ENCODE data around the gene GJC2. TPM values are rescaled to one million over a fixed set of nuclear protein-coding genes. Genes with fewer than 3 reads are reported as not detected.

The GJC2 gene
- polyA plus RNA-seq, 1 of the 3 experiments (the other 2 are of a cell fraction): 0.92 TPM

DNA sequence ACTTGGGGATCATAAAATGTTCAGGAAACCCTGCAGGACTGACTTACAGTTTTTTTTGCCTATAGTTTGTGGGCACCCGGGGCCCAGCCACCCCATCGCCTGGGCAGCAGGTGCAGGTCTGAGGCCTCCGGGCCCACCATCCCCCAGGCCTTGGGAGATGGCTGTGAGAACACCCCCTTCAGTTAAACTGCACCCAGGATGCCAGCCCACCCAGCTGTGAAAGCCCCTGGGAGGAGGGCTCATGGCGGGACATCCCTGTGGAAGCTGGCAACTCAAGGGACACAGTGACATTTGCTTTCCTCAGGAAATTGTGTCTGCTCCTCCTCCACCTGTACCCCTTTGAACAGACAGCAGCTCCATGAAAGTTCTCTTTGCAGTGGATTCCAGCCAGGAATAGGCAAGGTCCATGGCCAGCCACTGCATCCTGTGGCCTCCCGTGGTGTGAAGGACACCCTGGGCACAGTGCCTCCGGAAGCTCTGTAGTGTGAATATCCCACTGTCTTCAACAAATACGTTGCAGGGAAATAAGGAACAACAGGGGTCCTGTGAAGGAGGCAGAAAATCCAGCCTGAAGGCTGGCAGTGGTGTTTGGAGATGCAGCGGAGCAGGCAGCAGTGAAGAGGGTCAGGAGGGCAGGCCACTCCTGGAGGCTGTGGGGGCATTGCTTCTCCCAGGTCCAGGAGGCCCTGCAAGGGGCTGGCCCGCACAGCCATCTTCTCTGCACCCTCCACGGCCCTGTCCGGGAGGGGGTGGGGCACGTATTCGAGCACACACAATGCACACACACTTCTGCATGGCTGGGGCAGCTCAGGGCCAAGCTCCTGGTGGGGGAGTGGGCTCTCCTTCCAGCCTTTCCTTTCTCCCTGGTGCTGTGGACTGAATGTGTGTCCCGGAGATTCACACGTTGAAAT lies 56.1 kb downstream of the GJC2 start:
- Histone ChIP-seq H3K27ac (ENCODE audit: low read depth in 2 of 2, low read length in 1 of 2) (no peak overlapping the region), H3K9me2 (no peaks in the 10 kb centered on the region), H3K4me1 (ENCODE audit: control insufficient read depth in 1 of 2, insufficient read depth in 2 of 2, low read depth in 1 of 2, low read length in 1 of 2) (peaks cover 0 to 14% of the 10 kb centered on the region in 2 experiments; a peak in 1 of 4 replicates), H3K9me3 (no peaks in the 10 kb centered on the region), H3K27me3 (ENCODE audit: insufficient read depth) (no peaks in the 10 kb centered on the region), H3F3A (replicated peaks; ENCODE audit: insufficient read depth) (no peaks in the 10 kb centered on the region), H2AFZ (ENCODE audit: low read depth) (no peak overlapping the region), H3K9ac (no peak overlapping the region), H3K79me2 (ENCODE audit: insufficient read depth) (no peaks in the 10 kb centered on the region), H4K20me1 (ENCODE audit: insufficient read depth) (no peaks in the 10 kb centered on the region), H3K4me2 (no peak overlapping the region), H3K4me3 (ENCODE audit: low read depth in 2 of 2, low read length in 1 of 2) (no peak overlapping the region), H3K36me3 (replicated peaks in 1 of 2; ENCODE audit: control insufficient read depth in 1 of 2, insufficient read depth in 2 of 2, low read length in 1 of 2) (no peaks in the 10 kb centered on the region)
- POLR2A ChIA-PET: no interaction called here
- no peak for DNase-seq
- 62% methylated on average over 11 of the region's 15 CpGs for WGBS (ENCODE audit: low lambda C conversion rate)
- TF ChIP-seq RAD21 (IDR thresholded peaks at IDR 0.05; ENCODE audit: low read length) (no peak), NFIC (IDR thresholded peaks at IDR 0.05; ENCODE audit: borderline replicate concordance) (no peak), CHD2 (IDR thresholded peaks at IDR 0.05; ENCODE audit: low read length, partially characterized antibody) (no peak), RXRA (IDR thresholded peaks at IDR 0.05; ENCODE audit: borderline replicate concordance, low read depth) (no peak), MXI1 (IDR thresholded peaks at IDR 0.05; ENCODE audit: low read depth, low read length) (no peak), FOXJ3 (CRISPR knock-in tag; IDR thresholded peaks at IDR 0.05) (no peak), JUND (IDR thresholded peaks at IDR 0.05) (no peak), TCF12 (IDR thresholded peaks at IDR 0.05) (no peak), SMC3 (IDR thresholded peaks at IDR 0.05; ENCODE audit: low read depth, low read length) (no peak), GABPA (IDR thresholded peaks at IDR 0.05; ENCODE audit: low read depth) (no peak), RCOR1 (IDR thresholded peaks at IDR 0.05; ENCODE audit: low read length) (no peak), FOXM1 (IDR thresholded peaks at IDR 0.05; ENCODE audit: low read depth) (no peak), GATA2 (CRISPR knock-in tag; IDR thresholded peaks at IDR 0.05) (no peak), TAF1 (IDR thresholded peaks at IDR 0.05; ENCODE audit: borderline replicate concordance, low read depth, low read length) (no peak), MEF2A (IDR thresholded peaks at IDR 0.05; ENCODE audit: borderline replicate concordance, low read depth) (no peak)
- TF ChIP-seq, protein P1, sequence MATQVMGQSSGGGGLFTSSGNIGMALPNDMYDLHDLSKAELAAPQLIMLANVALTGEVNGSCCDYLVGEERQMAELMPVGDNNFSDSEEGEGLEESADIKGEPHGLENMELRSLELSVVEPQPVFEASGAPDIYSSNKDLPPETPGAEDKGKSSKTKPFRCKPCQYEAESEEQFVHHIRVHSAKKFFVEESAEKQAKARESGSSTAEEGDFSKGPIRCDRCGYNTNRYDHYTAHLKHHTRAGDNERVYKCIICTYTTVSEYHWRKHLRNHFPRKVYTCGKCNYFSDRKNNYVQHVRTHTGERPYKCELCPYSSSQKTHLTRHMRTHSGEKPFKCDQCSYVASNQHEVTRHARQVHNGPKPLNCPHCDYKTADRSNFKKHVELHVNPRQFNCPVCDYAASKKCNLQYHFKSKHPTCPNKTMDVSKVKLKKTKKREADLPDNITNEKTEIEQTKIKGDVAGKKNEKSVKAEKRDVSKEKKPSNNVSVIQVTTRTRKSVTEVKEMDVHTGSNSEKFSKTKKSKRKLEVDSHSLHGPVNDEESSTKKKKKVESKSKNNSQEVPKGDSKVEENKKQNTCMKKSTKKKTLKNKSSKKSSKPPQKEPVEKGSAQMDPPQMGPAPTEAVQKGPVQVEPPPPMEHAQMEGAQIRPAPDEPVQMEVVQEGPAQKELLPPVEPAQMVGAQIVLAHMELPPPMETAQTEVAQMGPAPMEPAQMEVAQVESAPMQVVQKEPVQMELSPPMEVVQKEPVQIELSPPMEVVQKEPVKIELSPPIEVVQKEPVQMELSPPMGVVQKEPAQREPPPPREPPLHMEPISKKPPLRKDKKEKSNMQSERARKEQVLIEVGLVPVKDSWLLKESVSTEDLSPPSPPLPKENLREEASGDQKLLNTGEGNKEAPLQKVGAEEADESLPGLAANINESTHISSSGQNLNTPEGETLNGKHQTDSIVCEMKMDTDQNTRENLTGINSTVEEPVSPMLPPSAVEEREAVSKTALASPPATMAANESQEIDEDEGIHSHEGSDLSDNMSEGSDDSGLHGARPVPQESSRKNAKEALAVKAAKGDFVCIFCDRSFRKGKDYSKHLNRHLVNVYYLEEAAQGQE (IDR thresholded peaks at IDR 0.05; ENCODE audit: low read depth, low read length): no peak
- TF ChIP-seq, protein P2, sequence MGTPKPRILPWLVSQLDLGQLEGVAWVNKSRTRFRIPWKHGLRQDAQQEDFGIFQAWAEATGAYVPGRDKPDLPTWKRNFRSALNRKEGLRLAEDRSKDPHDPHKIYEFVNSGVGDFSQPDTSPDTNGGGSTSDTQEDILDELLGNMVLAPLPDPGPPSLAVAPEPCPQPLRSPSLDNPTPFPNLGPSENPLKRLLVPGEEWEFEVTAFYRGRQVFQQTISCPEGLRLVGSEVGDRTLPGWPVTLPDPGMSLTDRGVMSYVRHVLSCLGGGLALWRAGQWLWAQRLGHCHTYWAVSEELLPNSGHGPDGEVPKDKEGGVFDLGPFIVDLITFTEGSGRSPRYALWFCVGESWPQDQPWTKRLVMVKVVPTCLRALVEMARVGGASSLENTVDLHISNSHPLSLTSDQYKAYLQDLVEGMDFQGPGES (IDR thresholded peaks at IDR 0.05; ENCODE audit: low read depth, low read length): no peak
- TF ChIP-seq, protein P3, sequence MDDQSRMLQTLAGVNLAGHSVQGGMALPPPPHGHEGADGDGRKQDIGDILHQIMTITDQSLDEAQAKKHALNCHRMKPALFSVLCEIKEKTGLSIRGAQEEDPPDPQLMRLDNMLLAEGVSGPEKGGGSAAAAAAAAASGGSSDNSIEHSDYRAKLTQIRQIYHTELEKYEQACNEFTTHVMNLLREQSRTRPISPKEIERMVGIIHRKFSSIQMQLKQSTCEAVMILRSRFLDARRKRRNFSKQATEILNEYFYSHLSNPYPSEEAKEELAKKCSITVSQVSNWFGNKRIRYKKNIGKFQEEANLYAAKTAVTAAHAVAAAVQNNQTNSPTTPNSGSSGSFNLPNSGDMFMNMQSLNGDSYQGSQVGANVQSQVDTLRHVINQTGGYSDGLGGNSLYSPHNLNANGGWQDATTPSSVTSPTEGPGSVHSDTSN (IDR thresholded peaks at IDR 0.05): no peak
- TF ChIP-seq, protein P4, sequence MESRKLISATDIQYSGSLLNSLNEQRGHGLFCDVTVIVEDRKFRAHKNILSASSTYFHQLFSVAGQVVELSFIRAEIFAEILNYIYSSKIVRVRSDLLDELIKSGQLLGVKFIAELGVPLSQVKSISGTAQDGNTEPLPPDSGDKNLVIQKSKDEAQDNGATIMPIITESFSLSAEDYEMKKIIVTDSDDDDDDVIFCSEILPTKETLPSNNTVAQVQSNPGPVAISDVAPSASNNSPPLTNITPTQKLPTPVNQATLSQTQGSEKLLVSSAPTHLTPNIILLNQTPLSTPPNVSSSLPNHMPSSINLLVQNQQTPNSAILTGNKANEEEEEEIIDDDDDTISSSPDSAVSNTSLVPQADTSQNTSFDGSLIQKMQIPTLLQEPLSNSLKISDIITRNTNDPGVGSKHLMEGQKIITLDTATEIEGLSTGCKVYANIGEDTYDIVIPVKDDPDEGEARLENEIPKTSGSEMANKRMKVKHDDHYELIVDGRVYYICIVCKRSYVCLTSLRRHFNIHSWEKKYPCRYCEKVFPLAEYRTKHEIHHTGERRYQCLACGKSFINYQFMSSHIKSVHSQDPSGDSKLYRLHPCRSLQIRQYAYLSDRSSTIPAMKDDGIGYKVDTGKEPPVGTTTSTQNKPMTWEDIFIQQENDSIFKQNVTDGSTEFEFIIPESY (IDR thresholded peaks at IDR 0.05; ENCODE audit: borderline replicate concordance, low read depth): no peak
- CTCF ChIA-PET: interaction anchor here (0.7 to 1.4 kb wide), 2 partner anchors 15 to 40 kb away, joined by 3 read pairs; partner anchors contain the start of gene IBA57
